Left colon (tissue), 2 donors: ENCODE data around the gene GNG10. TPM values are rescaled to one million over a fixed set of nuclear protein-coding genes. Genes with fewer than 3 reads are reported as not detected.
"Not testable (repeated sequence)": the region's sequence is repeated elsewhere in the genome, so short reads cannot be mapped to it uniquely, and the experiment has no call there.

Experiments used
- ATAC-seq: fragments of 200-7000 bp; cut with Tn5 transposase; one replicate; pipeline ENCODE4 v1.9.1; 2020; ENCODE audit warnings: mild to moderate bottlenecking, moderate library complexity
- DNase-seq, 2 donors: peaks; one replicate each; pipeline ENCODE4 v3.0.0-alpha.2; 2020
- intact Hi-C, 2 donors: fragments of 100-400 bp; cut with DNase I in 1 of 2; cut with micrococcal nuclease in 1 of 2; formaldehyde crosslinking; loops; one replicate each; pipeline versions ENCODE4 v1.11.2 to v1.14.0; 2022; cut with DNase I, micrococcal nuclease
- total RNA-seq, 2 donors: library from RNA; stranded (reverse); fragmentation: NEBNext Ultra II Directional; extraction: Animal tissue kit (Norgen Biotek cat#: 25700); gene quantifications; one replicate each; pipeline ENCODE4 v1.2.1, GENCODE V29; 2021
- donor health status: DM: no; HTN: no; CAD: no.
- donor health status: DM: yes; HTN: yes; CAD: no.

The GNG10 gene
- total RNA-seq, 2 donors from 2014 or later, result 17.7 to 25.8 TPM

- peak; percentile 51 for ATAC-seq
- intact Hi-C loops, result no loop called here
- no peak for DNase-seq
These were observed 15.6 kb upstream of the GNG10 start for GRCh38 chr9:111645806-111646205.

GRCh38 chr9:111646417-111646816 lies 15.0 kb upstream of the GNG10 start:
- no peak for DNase-seq
- intact Hi-C loops, result no loop called here
- ATAC-seq, result peak; percentile 68

- intact Hi-C loops, result no loop called here
- no peak for ATAC-seq
These were observed 13.3 kb upstream of the GNG10 start for GRCh38 chr9:111648066-111648465.

GRCh38 chr9:111649016-111649415 lies 12.4 kb upstream of the GNG10 start:
- intact Hi-C loops, result no loop called here
- no peak for DNase-seq
- no peak for ATAC-seq

More at GRCh38 chr9:111648066-111648465, 13.3 kb upstream of the GNG10 start:
- DNase-seq, result no peak

GRCh38 chr9:111657051-111657450 lies 4.4 kb upstream of the GNG10 start:
- no peak for DNase-seq

GRCh38 chr9:111658943-111659342 lies 2.5 kb upstream of the GNG10 start:
- ATAC-seq, result peak; percentile 22
- intact Hi-C loops, result no loop called here
- peak in 1 of 2 donors; percentile 42 for DNase-seq

More at GRCh38 chr9:111657051-111657450, 4.4 kb upstream of the GNG10 start:
- peak; percentile 80 for ATAC-seq
- intact Hi-C loops, result no loop called here

- ATAC-seq (no peak), DNase-seq (no peak)
- intact Hi-C loops, result no loop called here
These were observed 1.7 kb upstream of the GNG10 start for GRCh38 chr9:111659691-111660090.

GRCh38 chr9:111661802-111662521 lies 557 bp downstream of the GNG10 start:
- DNase-seq (peak; percentile 31 to 56), ATAC-seq (peak; percentile 50)
- intact Hi-C loops, result no loop called here

GRCh38 chr9:111662576-111663300 lies 1.3 kb downstream of the GNG10 start:
- DNase-seq, result no peak
- ATAC-seq, result peak; percentile 2
- intact Hi-C loops, result no loop called here

- intact Hi-C loops, result no loop called here
- ATAC-seq (no peak), DNase-seq (no peak)
These were observed 2.0 kb downstream of the GNG10 start for GRCh38 chr9:111663301-111663823.

GRCh38 chr9:111668026-111668573 lies 6.7 kb downstream of the GNG10 start:
- ATAC-seq (no peak), DNase-seq (no peak)
- intact Hi-C loops, result no loop called here

- intact Hi-C loops, DNase-seq, ATAC-seq: not testable (repeated sequence)
These were observed 7.2 kb downstream of the GNG10 start for GRCh38 chr9:111668601-111669000.

- intact Hi-C loops, result no loop called here
- no peak for DNase-seq
- no peak for ATAC-seq
These were observed 12.9 kb downstream of the GNG10 start for GRCh38 chr9:111674319-111674718.

- DNase-seq (no peak), ATAC-seq (no peak)
- intact Hi-C loops, result no loop called here
These were observed 14.7 kb downstream of the GNG10 start for GRCh38 chr9:111676116-111676515.

- intact Hi-C loops, result no loop called here
- ATAC-seq (no peak), DNase-seq (no peak)
These were observed 16.9 kb downstream of the GNG10 start for GRCh38 chr9:111678293-111678692.

- intact Hi-C loops, result no loop called here
- DNase-seq (no peak), ATAC-seq (no peak)
These were observed 17.8 kb downstream of the GNG10 start for GRCh38 chr9:111679199-111679598.

- no peak for DNase-seq
- ATAC-seq, result no peak
- intact Hi-C loops, result no loop called here
These were observed 22.0 kb downstream of the GNG10 start for GRCh38 chr9:111683392-111683791.

- peak; percentile 59 for ATAC-seq
- intact Hi-C loops, result no loop called here
- DNase-seq, result no peak
These were observed 30.4 kb downstream of the GNG10 start for GRCh38 chr9:111691672-111692329.

GRCh38 chr9:111696796-111697195 lies 35.4 kb downstream of the GNG10 start:
- DNase-seq, result no peak
- intact Hi-C loops, result no loop called here
- no peak for ATAC-seq
